Stimulated activated CD8-positive, alpha-beta memory T cell treated with anti-CD3 and anti-CD28 coated beads, Interleukin-12 subunit alpha, Interleukin-12 subunit beta, amount 100 ng/mL, for 1 hour (primary cell): ENCODE measurements around the gene TENM4.

Source experiments
- DNase-seq: peaks from one replicate; pipeline ENCODE4 v3.0.0-alpha.2; 2020; ENCODE audit warnings: low read depth

The TENM4 gene

DNA sequence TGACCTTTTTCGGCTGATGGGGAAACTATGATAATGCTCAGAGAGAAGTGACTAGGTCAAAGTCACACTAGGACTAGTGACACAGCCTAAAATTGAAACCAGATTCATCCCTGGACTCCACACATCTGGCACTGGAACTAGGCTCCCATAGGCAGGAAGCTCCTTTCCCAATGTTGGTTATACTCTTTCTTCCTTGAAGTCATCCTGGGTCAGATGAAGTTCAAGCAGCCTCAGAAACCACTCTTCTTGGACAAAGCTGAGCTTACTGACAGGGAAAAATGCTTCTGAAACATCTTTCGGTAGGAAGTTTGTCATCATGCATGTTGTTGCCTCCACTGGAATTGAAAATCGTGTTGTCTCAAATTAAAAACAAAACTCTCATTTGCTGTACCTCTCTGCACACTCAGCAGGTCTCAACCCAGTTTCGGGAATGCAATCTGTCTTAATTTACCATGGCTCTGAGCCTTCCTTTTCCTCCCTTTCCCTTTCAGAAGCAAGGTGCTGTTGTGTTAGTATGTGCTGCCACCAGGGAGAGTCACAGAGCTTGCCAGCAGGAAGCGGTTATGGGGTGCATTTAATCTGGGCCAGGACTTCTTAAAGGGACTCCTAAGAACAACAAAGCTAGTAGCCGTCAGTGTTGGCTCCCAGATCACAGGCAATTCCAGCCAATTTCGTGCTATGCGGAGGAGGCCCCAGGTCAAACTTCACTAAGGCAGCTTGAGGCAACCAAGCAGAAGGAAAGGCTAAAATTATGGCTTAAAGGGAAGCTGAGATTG, 384.8 kb downstream of the TENM4 start:
- DNase-seq = no peak

DNA sequence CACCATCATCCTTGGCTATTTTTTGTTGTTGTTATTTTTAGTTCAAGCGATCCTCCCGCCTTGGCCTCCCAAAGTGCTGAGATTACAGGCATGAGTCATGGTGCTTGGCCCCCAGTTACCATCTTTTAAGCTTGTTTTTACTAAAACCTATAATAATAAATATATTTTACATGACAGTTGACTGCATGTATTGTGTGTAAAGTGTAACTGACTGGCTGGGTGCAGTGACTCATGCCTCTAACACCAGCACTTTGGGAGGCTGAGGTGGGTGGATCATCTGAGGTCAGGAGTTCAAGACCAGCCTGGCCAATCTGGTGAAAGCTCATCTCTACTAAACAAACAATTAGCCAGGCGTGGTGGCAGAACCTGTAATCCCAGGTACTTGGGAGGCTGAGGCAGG, 386.2 kb downstream of the TENM4 start:
- no peak for DNase-seq

DNA sequence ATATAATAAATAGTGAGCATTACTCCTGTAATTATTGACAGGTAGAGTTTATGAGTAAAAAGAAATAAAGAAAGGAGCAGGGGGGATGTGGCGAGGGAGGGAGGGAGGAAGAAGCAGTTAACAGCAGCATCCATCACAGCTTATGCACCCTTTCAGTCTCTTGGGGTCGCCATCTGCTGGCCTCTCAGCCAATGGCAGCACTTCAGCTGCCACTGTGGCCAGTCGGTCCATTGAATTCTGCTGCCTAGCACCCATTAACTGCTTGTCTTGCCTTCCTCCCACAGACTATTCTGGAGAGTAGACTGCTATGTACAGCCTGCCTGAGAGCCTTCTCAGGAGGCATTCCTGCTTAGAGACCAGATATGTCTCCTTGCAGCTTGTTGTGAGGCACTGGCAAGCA, 388.3 kb downstream of the TENM4 start:
- no peak for DNase-seq

DNA sequence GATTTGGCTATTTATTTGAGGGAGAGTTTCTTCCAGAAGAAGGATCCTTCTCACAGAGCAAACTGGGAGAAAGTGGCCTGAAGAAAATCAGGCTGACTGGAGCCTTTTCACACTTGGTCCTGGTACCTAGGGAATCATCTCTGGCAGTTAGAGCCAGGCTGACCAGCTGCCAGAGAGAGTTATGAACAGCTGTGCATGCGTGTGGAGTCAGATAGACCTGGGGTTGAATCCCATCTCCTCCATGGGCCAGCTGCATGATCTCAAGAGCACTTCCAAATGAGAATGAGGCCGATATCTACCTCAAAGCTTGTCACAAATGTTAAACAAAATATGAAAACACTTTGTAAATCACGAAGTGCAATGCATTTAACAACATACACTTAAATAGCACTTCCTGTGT, 390.0 kb downstream of the TENM4 start:
- no peak for DNase-seq

DNA sequence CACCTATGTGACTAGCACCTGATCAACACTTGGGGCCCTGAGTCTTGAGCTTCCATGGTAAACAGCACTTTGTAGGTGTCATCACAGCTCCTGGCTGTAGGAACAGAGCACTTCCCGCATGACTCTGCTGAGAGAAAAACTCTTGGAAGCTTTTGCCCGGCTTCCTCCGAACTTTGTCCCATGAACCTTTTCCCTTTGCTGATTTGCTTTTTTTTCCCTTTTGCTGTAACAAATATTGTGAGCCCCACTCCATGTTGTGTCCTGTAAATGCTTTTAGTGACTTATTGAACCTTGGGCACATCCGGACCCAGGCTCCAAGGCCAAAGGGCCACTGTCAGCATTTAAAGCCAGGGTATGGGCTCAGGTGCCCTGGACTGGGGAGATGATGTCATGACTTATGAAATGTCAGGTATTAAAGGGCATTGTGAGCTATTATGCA, 391.1 kb downstream of the TENM4 start:
- no peak for DNase-seq

DNA sequence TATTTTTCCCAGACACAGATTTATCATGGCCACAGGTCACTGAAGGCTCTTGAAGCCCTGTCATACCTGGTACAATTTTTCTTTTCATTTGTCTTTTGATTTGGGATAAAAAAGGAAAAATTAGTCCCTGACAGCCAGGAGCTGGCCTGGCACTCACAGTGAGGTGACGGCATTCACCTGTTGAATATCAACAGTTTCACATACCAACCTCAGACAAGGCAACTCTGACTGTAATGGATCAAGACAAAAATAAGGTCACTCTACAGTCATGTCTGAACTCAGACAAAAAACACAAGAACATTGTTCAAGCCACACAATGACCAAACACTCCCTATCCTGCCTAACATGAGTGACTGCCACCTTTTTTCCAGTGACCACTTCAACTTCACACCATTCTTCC, 392.9 kb downstream of the TENM4 start:
- no peak for DNase-seq

DNA sequence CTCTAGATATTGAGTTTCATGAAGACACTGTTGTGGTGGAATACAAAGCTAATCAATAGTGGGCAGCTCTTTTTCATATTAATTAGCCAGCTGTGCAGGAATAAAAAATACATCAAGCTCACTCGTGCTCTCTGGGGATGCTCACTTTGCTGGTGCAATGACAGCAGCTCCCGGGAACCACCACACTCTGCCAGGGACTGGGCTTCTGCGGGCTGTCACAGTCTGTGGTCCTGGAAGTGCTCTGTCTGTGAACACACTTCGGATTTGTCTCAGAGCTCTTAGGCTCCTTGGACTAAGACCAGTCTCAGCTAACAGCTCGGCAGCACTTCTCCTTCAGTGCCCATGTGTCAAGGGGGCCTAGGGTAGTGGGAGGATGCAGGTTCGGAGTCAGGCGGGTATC, 393.5 kb downstream of the TENM4 start:
- DNase-seq = no peak

DNA sequence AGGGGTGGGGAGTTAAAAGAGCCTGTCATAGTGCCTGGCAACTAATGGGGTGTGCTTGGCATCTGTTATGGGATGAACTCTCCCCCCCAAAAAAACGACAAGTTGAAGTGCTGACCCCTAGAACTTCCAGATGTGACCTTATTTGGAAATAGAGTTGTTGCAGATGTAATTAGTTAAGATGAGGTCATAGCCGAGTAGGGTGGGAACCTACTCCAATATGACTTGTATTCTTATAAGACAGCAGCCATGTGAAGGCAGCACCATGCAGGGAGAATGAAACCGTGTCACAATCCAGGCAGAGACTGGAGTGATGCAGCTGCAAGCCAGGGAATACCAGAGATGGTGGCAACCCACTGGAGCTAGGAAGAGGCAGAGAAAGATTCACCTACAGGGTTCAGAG, 394.5 kb downstream of the TENM4 start:
- DNase-seq = no peak

DNA sequence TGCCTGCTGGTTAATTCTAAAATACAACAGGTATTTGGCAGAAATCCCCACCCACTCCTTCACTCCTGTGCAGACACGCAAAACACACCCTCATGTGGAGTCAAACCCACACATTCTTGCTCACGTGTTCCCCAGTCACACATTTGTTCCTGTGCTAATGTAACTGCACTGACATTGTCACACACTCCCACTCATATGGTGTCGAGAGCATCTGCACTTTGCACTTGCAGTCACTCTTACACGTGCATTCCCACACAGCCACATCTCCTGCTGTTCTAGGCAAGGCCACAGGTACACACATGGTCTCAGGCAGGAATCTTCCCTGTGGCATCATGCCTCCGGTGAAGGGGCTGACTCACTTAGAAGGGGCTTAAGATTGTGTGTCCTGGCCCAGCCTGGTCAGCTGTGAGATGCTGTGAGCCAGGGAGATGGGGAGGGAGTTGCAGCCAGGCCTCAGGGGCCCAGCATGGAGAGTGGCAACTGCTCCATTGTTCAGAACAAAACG, 395.0 kb downstream of the TENM4 start:
- no peak for DNase-seq

DNA sequence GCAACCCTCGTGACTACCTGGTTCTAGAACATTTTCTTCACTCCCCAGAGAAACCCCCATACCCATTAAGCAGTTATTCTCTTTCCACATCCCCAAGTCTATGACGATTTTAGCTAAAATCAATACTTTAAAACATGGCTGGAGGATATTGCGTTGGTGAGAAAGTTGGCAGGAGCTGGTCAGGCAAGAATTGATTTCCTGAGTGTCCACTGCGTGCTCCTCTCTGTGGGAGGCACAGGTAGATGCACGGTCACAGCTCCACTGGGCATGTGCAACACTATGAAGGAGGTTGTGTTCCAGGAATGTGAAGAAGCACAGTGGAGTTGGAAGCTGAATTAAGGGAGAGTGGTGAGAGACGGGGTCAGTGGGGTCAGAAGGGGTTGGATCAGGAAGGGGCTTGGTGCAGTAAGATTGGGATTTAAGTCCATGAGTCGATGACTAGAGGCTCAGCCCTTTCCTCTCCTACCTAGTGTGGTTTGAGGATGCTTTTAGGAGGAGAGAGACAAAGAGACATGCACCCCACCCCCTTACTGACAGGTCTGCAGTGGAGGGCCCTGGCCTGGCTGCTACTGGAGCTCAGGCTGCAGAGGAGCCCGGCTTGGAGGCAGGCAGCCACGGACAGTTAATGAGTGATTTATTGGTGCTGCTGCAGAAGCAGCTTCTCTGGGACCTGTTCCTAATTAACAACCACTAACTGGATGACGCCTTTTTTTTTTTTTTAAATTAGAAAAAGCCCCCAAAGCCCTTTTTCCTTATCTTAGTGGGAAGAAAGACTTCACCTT, 395.6 kb downstream of the TENM4 start:
- DNase-seq = no peak

DNA sequence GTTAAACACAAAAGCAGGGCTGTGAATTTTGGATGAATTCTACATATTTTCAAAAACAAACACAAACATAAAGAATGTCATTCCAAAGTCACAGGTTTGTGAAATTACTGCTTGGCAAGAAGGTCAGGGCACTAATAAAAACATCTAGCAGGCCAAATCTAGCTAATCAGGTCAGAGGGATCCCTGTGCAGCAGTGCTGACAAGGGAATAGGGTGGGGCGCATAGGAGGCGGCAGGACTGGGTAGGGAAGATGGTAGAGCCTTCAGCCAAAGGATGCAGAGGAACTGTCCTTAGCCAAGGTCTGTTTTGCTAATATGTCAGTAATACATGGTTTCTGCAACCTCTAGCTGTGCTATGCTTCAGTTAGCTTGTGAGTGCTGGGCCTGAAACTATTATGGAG, 396.6 kb downstream of the TENM4 start:
- no peak for DNase-seq

DNA sequence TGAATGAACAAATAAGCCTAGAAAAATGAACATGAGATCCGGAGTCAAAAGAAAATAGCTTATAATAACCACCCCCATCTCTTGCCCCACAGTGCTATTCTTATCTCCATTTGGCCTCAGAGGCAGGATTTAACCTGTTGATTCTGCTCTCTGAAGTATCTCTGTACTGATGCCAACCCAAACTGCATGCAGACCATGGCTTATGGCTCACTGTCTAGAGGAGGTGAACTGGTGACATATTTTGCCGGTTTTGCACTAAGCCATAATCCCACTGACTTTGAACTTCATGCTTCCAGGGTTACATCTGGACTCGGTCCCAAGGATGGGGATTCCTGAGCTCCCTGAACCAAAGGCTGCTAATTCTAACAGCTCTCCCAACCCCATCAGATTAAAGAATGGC, 397.1 kb downstream of the TENM4 start:
- DNase-seq = no peak

DNA sequence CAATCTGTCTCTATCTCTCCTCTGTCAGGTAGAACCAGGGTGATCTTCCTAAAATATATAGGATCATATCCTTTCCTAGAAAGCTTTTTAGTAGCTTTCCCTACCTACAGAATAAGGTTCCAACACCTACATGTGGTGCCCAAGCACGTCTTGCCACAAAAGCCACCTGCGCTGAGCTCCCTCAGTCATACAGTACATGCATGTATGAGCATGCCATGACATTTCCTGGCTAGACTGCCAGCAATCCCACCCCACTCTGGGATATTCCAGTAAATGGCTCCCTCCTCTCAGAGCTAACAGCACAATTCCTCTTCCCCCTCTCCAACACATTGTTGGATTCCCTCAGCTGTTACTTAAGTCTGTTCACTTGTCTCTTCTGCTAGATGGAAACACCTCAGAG, 398.0 kb downstream of the TENM4 start:
- DNase-seq = no peak

DNA sequence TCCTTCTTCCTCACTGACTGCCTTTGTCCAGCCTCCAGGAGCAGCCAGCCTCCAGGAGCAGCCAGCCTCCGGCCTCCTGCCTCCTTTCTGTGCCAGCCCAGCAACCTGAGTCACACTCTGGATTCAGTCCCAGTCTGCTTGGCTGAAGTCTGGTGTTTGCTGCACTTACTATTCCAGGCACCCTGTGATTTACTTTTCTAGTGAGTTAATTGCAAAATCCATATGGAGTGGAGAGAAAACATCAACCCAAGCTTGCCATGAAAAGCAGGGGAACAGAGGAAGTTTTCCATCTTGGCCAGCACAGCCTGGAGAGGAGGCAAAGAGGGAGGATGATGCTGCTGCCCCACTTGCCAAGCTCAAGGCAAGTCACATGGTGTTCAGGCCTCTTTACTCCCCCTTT, 400.5 kb downstream of the TENM4 start:
- no peak for DNase-seq

DNA sequence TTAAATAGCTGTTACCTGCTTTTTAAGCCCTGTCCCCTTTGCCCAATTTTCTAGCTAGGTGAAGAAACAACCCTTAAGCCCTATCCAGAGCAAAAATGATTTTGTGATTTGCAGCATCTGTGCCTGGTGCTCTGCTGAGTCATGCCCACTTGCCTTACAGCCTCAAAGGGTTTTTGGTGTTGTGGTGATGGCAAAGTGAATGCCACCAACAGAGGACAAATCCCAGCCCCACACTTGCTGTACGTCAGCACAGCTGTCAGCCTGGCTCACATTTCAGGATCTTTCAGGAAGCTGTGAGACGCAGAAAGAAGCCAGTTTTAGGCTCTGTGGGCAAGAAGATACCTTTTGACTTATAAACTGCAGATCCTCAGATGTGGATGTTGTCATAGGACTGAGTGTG, 401.7 kb downstream of the TENM4 start:
- DNase-seq = no peak

DNA sequence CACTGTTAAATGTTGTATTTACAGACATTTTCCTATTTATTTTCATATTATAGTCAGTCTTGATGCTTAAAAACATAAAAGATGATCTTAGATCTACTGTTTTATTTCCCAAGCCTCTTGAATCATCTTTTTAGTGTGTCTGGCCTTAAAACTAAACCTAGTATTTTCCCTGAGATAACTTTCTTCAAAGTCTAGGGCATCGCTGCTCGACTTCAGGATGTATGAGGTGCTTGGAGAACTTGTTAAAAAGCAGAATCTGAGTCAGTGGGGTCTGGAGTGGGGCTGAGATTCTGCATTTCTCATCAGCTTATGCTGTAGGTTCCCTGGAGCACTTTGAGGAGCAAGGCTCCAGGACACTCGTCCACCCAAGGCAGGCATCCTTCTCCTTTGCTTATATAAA, 404.9 kb downstream of the TENM4 start:
- DNase-seq = no peak

DNA sequence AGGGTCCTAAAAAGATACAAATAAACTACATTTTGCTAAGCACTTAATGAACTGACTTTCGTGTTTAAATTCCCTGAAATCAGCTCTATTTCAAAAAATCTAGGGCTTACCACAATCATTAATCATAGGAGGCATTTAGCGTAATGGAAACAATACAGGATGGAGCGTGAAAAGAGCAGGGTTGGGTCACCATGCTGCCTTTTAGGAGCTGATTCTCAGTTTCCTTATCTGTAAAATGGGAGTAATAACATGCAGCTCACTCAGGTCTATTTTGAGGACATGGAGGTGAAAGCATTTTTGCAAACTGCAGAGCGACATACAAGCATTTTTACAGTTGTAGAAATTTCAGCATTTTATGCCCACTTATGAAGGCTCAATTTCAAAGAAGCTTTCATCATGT, 407.0 kb downstream of the TENM4 start:
- DNase-seq = no peak

DNA sequence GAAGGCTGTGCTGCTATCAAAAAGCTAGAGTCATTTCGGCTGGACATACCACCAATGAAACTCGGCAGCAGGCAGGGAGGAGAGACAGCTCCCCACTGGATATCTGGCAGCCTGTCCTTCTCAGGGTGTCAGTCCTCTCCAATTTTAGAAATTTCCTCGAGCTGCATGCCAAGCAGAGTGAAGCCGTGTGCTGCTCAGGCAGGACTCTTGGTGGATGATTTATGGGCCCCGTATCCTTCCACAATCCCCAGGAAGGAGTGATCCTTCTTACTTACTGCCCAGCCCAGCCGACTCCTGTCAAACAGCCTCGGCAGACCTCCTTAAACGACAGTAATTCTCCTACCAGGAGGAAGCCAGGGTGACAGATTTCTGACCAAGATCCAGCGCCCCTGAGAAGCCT, 410.4 kb downstream of the TENM4 start:
- DNase-seq = no peak

DNA sequence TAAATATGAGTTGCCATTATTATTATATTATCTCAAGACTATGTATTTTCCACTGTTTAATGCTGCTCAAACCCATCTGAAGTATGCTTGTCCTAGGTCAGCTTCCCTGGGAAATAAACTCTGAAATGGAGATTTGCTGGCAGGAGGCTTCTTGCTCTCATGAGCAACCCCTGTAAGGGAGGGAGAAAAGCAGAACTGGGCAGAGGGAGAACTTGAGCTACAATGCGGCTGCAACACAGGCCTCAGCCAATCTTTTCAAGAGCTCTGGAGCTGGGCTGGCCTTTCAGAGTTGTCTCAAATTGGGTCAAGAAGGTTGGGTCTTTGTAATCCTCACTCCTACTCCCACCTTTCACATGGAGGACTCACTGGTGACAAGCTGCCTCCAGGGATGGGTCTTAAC, 412.6 kb downstream of the TENM4 start:
- DNase-seq = no peak

DNA sequence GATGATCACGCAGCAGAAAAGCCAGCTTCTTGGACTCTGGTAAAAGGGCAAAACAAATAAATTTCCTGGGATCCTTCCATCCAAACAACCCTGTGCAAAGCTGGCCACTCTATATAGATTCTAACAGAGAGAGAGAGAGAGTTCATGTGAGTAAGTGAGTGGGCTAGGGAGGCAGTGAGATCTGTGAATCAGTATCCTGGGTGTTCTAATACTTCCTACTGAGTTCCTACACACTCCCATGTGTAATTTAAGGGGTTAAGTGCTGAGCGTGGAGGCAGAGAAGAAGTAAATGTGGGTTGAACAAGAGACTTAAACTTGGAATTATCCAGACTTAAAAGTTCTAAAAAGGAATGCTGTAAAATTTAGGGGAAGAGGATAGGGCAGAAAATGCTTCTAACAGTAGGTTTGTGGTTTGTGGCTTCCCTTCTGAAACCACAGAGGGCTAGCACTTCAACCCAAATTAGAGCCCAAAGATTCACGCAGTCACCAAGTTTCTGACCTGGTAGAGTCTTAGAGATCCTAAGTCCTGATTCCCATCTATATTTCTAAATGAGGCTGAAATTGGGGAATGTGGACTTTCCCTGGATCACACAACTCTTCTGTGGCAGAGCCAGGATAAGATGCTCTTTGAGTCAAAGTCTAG, 413.9 kb downstream of the TENM4 start:
- DNase-seq = no peak

DNA sequence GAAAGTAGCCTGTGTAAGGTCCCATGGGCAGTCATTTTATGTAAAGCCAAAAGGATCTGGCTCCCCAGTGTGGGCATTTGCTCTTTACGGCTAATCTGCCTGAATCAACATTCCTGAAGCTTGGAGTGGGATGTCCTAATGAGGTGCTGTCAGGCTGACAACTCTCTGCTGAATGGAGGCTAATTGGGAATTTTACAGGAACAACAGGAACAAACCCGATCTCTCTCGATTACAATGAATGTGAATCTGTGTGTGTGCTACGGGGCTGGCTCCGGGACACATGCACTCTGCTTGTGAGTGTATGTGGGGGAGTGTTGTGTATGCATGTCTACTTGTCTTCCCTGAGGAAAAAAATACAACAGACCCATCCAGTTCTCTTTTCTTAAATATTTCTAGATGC, 415.2 kb downstream of the TENM4 start:
- no peak for DNase-seq

DNA sequence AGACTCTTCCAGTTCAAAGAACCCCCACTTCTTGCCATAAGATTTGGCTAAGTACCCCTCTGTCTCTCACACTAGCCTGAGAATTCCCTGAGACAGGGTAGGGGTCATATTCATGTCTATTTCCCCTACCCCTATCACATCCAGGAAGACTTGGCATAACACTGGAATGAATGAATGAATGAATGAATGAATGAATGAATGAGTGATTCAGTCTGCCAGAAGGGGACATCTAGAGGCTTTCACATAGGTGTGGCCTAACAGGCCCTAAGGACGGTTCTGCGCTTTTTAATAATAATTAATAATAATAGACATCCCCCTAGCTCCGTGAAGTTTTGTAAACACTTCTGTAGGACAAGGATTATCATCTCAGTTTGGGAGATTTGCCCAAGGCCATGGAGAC, 415.7 kb downstream of the TENM4 start:
- DNase-seq = no peak

DNA sequence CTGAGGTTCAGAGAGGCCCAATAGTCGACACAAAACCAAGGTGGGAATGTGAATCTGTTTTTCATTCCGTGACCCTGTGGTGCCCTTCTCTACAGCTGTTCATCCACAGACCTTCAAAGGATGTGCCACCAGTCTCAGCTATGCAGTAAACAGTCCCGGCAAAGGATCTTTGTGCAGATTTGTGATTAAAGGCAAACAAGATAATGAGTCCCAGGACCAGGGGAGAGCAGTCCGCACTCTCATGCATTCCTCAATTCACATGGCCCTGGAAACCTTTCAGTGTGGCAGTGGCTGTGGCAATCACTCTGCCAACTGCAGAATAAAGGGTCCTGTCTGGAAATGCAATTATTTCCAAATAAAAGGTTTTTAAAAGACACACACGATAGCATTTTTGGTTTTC, 418.6 kb downstream of the TENM4 start:
- DNase-seq = no peak
